Fibroblast of the aortic adventitia (primary cell): Measurements from ENCODE around the gene ZNF414. TPM values are rescaled to one million over a fixed set of nuclear protein-coding genes. Genes with fewer than 3 reads are reported as not detected.
A peak's percentile ranks its signal among the peaks of the same experiment; 100 is the strongest.
"Not testable (repeated sequence)": the region's sequence is repeated elsewhere in the genome, so short reads cannot be mapped to it uniquely, and the experiment has no call there.

Source experiments
- DNase-seq: peaks from one replicate; pipeline ENCODE4 v3.0.0-alpha.2; 2010; ENCODE audit warnings: low read depth
- H3K4me3 ChIP-seq: 2 replicates; pipeline ENCODE4 v1.5.1; 2011; ENCODE audit warnings: low read depth, mild to moderate bottlenecking, control low read depth, low read length, moderate library complexity
- CTCF ChIP-seq: IDR thresholded peaks from 2 replicates; pipeline ENCODE4 v1.5.1; 2011; ENCODE audit warnings: mild to moderate bottlenecking, low read length, control low read depth, inconsistent platforms; ENCODE audit not compliant: insufficient read depth
- total RNA-seq: library from RNA; depleted of rRNA; stranded (reverse); fragments of >200 nt; gene quantifications from 2 replicates; pipeline ENCODE4 v1.2.3, GENCODE V29; 2012; ENCODE audit warnings: low replicate concordance

Gene ZNF414
- total RNA-seq, 1 donor, result 6.4 TPM

DNA sequence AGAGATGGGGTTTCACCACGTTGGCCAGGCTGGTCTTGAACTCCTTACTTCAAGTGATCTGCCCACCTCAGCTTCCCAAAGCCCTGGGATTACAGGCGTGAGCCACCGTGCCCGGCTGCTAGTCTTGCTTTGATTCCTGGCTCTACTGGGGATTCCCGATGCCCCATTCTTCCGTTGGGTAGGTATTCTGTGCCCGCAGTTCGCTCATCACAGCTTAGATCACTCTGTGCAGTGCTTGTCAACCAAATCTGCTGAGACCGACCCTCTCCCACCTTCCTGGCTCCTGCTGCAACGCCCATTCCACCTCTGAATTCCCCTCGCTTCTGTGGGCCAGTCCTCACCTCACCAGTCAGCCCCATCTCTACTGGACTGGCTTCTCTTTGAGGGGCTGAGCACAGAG is 4.6 kb upstream of the ZNF414 start:
- no peak for TF ChIP-seq CTCF
- H3K4me3 ChIP-seq, result no peak overlapping the region
- no peak for DNase-seq

GRCh38 chr19:8517551-8518442 is 3.8 kb upstream of the ZNF414 start:
- no peak for TF ChIP-seq CTCF
- DNase-seq, result peak; percentile 61
- no peak overlapping the region for H3K4me3 ChIP-seq

GRCh38 chr19:8515317-8515716 is 1.4 kb upstream of the ZNF414 start:
- TF ChIP-seq CTCF, result no peak
- H3K4me3 ChIP-seq, result no peak overlapping the region
- DNase-seq, result no peak

DNA sequence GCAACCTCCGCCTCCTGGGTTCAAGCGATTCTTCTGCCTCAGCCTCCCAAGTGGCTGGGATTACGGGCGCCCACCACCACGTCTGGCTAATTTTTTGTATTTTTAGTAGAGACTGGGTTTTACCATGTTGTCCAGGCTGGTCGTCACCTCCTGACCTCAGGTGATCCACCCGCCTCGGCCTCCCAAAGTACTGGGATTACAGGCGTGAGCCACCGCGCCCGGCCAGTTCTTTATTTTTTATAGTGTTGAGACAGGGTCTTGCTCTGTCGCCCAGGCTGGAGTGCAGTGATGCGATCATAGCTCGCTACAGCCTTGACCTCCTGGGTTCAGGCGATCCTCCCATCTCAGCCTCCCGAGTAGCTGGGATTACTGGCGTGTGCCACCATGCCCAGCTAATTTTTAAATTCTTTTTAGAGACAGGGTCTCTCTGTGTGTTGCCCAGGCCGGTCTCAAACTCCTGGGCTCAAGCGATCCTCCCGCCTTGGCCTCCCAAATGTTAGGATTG is 590 bp upstream of the ZNF414 start:
- peak overlapping the region; percentile 82 for H3K4me3 ChIP-seq

GRCh38 chr19:8513036-8513686 is 806 bp downstream of the ZNF414 start:
- no peak for DNase-seq
- H3K4me3 ChIP-seq, result peak overlapping the region; percentile 82
- TF ChIP-seq CTCF, result no peak

More for the DNA sequence above, 590 bp upstream of the ZNF414 start:
- DNase-seq, result not testable (repeated sequence)

DNA sequence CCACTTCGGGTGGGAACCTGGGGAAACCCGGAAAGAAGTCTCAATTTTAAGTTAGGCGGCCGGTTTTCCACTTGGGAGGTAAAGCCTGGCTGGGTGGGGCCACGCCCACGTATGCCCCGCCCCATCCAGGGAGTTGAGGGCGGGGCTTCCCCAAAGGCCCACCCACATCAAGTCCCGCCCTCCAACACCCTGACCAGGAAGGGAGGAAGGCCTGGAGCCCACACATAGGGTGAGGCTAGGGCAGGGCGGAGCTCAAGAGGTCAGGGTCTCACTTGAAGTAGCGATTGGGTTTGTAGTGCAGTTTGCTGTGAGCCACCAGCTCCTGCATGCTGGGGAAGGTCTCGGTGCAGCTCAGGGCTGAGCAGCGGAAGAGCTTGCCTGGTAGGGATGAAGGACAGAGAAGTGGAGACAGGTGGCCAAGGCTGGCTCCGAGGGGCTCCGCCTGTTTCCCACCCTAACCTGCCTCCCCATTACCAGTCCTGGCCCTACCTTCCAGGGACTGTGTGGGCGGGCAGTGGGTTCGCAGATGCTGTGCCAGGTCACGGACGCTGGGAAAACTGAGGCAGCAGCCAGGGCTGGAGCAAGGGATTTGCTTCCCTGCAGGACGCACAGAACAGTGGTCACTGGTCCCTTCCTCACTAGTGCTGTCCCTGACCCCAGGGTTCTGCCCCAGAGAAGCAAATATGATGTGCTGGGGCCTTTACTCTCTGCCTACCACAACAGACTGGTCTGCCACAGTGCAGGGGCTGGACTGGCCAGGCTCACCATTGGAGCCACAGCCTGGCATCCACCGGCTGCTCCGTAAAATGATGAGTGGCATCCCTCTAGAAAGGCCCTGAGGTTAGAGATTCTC is 1.6 kb downstream of the ZNF414 start:
- TF ChIP-seq CTCF, result no peak
- no peak overlapping the region for H3K4me3 ChIP-seq
- no peak for DNase-seq
